Measurements from ENCODE around the gene HCRTR1.
A peak's percentile ranks its signal among the peaks of the same experiment; 100 is the strongest.

HCRTR1 gene

GRCh38 chr1:31650161-31651088 is 32.9 kb downstream of the HCRTR1 start:
- DNase-seq (ENCODE audit: low read depth in 2 of 2), result no peak

DNA sequence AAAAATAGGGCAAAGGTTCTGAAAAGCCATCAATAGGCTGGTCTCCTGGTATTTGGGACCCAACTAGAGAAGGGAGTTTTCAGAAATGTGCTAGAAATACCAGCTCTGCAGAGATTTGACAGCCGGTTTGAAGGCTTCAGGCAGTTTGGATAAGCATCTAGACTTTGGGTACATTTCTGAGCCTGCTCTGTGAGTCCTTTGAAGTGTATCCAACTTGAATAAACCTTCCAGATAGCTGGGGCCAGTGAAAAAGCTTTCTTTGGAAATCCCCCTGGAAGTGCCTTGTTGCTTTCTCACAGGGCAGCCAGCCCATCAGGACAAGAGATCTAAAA is 33.6 kb downstream of the HCRTR1 start:
- no peak for DNase-seq (ENCODE audit: low read depth in 2 of 2)

GRCh38 chr1:31651766-31652165 is 34.3 kb downstream of the HCRTR1 start:
- no peak for DNase-seq (ENCODE audit: low read depth in 2 of 2)

- DNase-seq (ENCODE audit: low read depth in 2 of 2), result no peak
These were observed 35.5 kb downstream of the HCRTR1 start for GRCh38 chr1:31652891-31653499.

DNA sequence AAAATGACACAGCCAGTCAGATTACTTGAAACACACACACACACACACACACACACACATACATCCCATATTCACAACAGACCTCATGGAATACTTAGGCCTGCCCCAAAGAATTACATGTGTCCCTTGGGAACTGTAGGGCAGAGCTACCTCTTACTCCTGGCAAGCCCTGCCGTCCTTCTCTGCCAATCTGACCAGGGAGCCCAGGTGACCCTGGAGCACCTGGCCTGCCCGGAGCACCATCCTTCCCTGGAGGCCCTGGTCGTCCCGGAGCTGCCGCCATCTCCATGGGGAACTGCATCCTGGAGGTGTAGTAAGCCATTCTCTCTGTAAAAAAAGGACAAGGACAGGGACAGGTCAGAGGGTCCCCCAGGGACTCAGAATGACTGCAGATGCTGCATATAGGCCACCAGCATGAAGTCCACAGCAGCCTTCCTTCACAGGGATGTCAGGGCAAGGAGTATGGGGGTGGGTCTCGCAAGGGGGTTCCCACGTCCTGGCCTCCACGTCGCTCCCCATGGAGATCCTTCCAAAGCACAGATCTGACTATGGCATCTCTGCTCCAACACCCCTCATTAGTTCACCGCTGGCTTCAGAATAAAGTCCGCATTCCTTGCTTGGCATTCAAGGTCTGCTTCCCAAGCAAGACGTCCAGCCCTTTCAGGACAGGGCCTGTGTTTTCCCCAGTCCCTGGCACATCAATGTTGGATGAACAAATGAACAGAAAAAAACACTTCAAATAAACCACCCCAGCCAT is 36.4 kb downstream of the HCRTR1 start:
- no peak for DNase-seq (ENCODE audit: low read depth in 2 of 2)

GRCh38 chr1:31654474-31654776 is 36.9 kb downstream of the HCRTR1 start:
- no peak for DNase-seq (ENCODE audit: low read depth in 2 of 2)

- no peak for DNase-seq (ENCODE audit: low read depth in 2 of 2)
These were observed 37.6 kb downstream of the HCRTR1 start for GRCh38 chr1:31655104-31655503.

DNA sequence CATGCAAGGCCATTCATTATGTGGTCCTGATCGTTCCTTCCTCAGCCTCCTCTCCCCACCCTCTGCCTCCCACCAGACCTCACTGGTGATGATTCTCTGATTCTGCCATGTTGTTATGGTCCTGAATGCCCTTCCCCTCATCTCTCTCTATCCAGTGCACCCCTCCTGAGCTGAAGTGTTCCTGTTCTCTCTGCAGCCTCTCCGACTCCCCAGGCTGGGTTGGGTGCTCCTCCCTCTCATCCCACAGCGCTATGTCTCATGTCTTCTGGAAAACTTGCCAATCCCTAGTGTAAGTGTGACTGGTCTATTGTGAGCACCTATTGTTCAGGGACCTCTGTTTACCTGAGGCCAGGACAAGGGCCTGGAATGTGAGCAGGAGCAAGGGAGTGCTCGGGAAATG is 38.3 kb downstream of the HCRTR1 start:
- DNase-seq (ENCODE audit: low read depth in 2 of 2), result no peak

GRCh38 chr1:31657020-31657804 is 39.7 kb downstream of the HCRTR1 start:
- DNase-seq (ENCODE audit: low read depth in 2 of 2), result no peak

- DNase-seq (ENCODE audit: low read depth in 2 of 2), result no peak
These were observed 40.6 kb downstream of the HCRTR1 start for GRCh38 chr1:31657972-31658510.

- no peak for DNase-seq (ENCODE audit: low read depth in 2 of 2)
These were observed 41.2 kb downstream of the HCRTR1 start for GRCh38 chr1:31658721-31659120.

- no peak for DNase-seq (ENCODE audit: low read depth in 2 of 2)
These were observed 42.4 kb downstream of the HCRTR1 start for GRCh38 chr1:31659889-31660288.

GRCh38 chr1:31660871-31661455 is 43.5 kb downstream of the HCRTR1 start:
- no peak for DNase-seq (ENCODE audit: low read depth in 2 of 2)

- DNase-seq (ENCODE audit: low read depth in 2 of 2), result no peak
These were observed 44.4 kb downstream of the HCRTR1 start for GRCh38 chr1:31661856-31662255.

DNA sequence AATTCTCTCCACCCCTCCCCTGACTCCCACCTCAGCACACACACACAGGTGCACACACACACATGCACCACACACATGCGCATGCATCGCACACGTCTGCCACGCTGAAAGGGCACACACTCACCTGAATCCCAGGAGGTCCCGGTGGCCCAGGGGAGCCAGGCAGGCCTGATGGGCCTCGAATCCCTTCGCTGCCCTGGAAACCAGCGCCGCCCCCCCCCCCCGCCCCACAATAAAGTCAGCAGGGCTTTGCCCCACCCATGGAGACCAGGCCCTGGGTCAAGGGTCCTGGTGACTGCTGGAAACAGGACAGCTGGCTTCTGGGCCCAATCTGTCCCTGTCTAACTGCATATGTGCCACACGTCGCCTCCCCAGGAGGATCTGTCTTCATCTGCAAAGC is 45.0 kb downstream of the HCRTR1 start:
- DNase-seq (ENCODE audit: low read depth in 2 of 2), result no peak

DNA sequence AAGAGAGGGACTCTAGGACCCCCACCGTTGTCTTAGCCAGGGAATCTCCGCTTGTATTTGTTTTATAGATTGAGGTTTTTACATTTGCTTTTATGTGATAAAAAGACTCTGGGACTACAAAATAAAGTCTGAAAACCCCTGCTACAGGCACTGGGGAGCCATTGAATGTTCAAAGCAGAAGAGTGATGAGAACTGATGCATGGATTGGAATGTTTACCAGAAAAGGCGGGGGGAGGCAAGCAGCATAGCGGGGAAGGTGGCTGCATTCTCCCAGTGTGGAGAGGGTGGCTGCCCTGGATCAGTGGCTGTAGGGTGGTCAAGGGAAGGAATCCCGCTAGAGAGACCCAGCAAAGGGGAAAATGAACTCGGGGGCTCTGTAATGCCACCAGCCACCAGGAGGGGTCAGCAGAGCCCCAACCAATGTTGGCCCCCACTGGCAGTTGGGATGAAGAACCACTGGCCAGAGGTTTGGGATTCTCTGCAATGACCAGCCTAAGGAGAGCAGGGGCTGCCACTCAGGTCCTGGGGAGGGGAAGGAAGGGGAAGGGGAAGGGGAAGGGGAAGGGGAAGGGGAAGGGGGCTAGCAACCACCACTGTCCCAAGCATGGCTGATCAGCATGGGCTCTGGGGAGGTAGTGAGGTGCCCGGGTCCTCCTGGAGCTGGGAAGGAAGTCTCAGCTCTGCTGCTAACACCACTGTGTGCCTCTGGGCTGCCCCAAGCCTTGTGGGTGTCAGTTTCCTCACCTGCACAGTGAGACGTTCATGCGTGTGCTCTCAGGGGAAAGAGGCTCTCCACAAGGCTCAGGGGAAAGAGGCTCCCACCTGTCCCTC is 46.3 kb downstream of the HCRTR1 start:
- DNase-seq (ENCODE audit: low read depth in 2 of 2), result peak; percentile 37 to 52

GRCh38 chr1:31664528-31664927 is 47.0 kb downstream of the HCRTR1 start:
- no peak for DNase-seq (ENCODE audit: low read depth in 2 of 2)

DNA sequence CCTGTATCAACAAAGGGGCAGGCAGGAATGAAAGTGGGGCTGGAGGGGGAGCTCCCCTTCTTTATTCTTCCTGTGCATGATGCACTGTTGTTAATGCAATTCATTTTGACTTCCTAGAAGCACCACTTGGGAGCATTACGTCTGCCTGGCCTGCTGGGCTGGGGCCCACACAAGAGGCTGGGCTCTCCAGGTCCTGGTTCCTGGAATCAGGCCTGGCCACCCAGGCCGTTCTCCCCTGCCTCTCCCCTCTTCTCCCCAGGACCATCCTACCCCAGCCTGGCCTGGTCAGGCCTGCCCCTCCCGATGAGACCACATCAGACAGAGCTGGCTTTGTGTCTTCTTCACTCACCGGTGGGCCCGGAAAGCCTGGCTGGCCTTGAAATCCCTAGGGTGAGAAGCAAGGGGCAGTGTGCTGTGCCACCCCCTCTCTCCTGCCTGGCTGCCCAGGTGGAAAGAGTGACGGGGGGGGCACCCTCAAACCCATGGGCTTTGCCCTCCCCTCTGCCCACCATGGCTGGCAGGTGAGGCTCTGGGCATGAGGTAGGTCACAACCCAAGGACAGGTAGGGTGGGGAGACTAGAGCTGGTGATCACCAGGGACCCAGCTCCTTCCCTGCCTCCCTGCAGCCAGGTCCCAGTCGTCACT is 47.9 kb downstream of the HCRTR1 start:
- no peak for DNase-seq (ENCODE audit: low read depth in 2 of 2)

DNA sequence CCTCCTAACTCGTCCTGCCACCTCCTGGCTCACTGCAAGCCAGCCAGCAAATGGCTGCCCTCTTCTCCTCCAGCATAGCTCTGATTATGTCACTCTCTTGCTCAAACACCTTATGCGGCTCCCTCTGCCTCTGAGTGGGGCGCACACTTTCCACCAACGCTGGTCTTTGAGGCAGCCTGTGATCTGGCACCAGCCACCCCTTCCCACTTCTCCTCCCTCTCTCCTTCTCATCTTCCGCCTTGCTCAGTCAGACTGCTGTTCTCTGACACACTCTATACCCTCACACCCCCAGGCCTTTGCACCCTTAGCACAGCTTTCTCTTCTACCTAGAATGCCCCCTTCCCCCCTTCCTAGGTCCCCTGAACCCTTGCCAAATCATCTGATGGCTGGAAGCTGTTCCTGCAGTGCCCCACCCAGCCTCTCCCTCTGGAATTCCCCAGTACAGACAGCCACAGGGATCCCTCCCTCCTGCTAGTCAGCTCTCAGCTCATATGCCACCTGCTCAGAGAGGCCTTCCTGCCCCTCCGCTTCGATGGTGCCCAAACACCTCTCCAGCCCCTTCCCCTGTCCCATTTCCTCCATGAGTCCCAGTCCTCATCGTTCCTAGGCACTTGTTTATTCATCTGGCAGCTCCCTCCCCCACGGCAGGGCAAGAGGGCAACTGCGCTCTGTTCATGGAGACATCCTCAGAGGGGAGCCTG is 48.9 kb downstream of the HCRTR1 start:
- DNase-seq (ENCODE audit: low read depth in 2 of 2), result no peak
